Measurements from ENCODE around the gene CCDC187. TPM values are rescaled to one million over a fixed set of nuclear protein-coding genes. Genes with fewer than 3 reads are reported as not detected.

Gene CCDC187
- total RNA-seq, 1 donor, result not detected

GRCh38 chr9:136300016-136300545 is 3.8 kb downstream of the CCDC187 start:
- Histone ChIP-seq H3K9me3 (ENCODE audit: low read depth, low read length) (no peaks in the 10 kb centered on the region), H3K36me3 (ENCODE audit: insufficient read depth, low read length) (no peaks in the 10 kb centered on the region), H3K27ac (ENCODE audit: low read depth, low read length) (no peak overlapping the region), H3K79me2 (ENCODE audit: insufficient read depth, low read length) (no peaks in the 10 kb centered on the region), H3K4me2 (ENCODE audit: insufficient read depth, low read length) (no peak overlapping the region), H4K20me1 (ENCODE audit: insufficient read depth, low read length) (no peaks in the 10 kb centered on the region), H3K4me3 (ENCODE audit: insufficient read depth, low read length) (no peak overlapping the region), H3K4me1 (ENCODE audit: insufficient read depth, low read length) (no peaks in the 10 kb centered on the region), H2AFZ (ENCODE audit: low read length) (no peak overlapping the region), H3K27me3 (ENCODE audit: insufficient read depth, low read length) (no peaks in the 10 kb centered on the region)
- no peak for DNase-seq (ENCODE audit: insufficient read length, low spot score, missing footprints)
- TF ChIP-seq CTCF (IDR thresholded peaks at IDR 0.05; ENCODE audit: extremely low read depth, low read depth, low read length), result no peak

GRCh38 chr9:136299541-136299940 is 4.4 kb downstream of the CCDC187 start:
- Histone ChIP-seq H4K20me1 (ENCODE audit: insufficient read depth, low read length) (no peaks in the 10 kb centered on the region), H3K27ac (ENCODE audit: low read depth, low read length) (no peak overlapping the region)

GRCh38 chr9:136299116-136299515 is 4.8 kb downstream of the CCDC187 start:
- H3K27ac ChIP-seq (ENCODE audit: low read depth, low read length), result no peak overlapping the region
- no peaks in the 10 kb centered on the region for H3K9me3 ChIP-seq (ENCODE audit: low read depth, low read length)
- H2AFZ ChIP-seq (ENCODE audit: low read length), result no peak overlapping the region
- H3K36me3 ChIP-seq (ENCODE audit: insufficient read depth, low read length), result no peaks in the 10 kb centered on the region
- no peaks in the 10 kb centered on the region for H3K27me3 ChIP-seq (ENCODE audit: insufficient read depth, low read length)
- H4K20me1 ChIP-seq (ENCODE audit: insufficient read depth, low read length), result no peaks in the 10 kb centered on the region
- H3K4me2 ChIP-seq (ENCODE audit: insufficient read depth, low read length), result no peak overlapping the region
- no peak for DNase-seq (ENCODE audit: insufficient read length, low spot score, missing footprints)
- TF ChIP-seq CTCF (IDR thresholded peaks at IDR 0.05; ENCODE audit: extremely low read depth, low read depth, low read length), result no peak
- H3K4me1 ChIP-seq (ENCODE audit: insufficient read depth, low read length), result no peaks in the 10 kb centered on the region
- H3K79me2 ChIP-seq (ENCODE audit: insufficient read depth, low read length), result no peaks in the 10 kb centered on the region
- no peak overlapping the region for H3K4me3 ChIP-seq (ENCODE audit: insufficient read depth, low read length)

More at GRCh38 chr9:136299541-136299940, 4.4 kb downstream of the CCDC187 start:
- Histone ChIP-seq H3K4me1 (ENCODE audit: insufficient read depth, low read length) (no peaks in the 10 kb centered on the region), H3K4me3 (ENCODE audit: insufficient read depth, low read length) (no peak overlapping the region), H3K27me3 (ENCODE audit: insufficient read depth, low read length) (no peaks in the 10 kb centered on the region), H2AFZ (ENCODE audit: low read length) (no peak overlapping the region), H3K4me2 (ENCODE audit: insufficient read depth, low read length) (no peak overlapping the region), H3K36me3 (ENCODE audit: insufficient read depth, low read length) (no peaks in the 10 kb centered on the region), H3K79me2 (ENCODE audit: insufficient read depth, low read length) (no peaks in the 10 kb centered on the region), H3K9me3 (ENCODE audit: low read depth, low read length) (no peaks in the 10 kb centered on the region)
- no peak for TF ChIP-seq CTCF (IDR thresholded peaks at IDR 0.05; ENCODE audit: extremely low read depth, low read depth, low read length)
- no peak for DNase-seq (ENCODE audit: insufficient read length, low spot score, missing footprints)

GRCh38 chr9:136297766-136298735 is 5.8 kb downstream of the CCDC187 start:
- no peak for TF ChIP-seq CTCF (IDR thresholded peaks at IDR 0.05; ENCODE audit: extremely low read depth, low read depth, low read length)
- no peak overlapping the region for H3K4me2 ChIP-seq (ENCODE audit: insufficient read depth, low read length)
- no peak overlapping the region for H3K4me3 ChIP-seq (ENCODE audit: insufficient read depth, low read length)
- no peak overlapping the region for H2AFZ ChIP-seq (ENCODE audit: low read length)
- no peaks in the 10 kb centered on the region for H3K9me3 ChIP-seq (ENCODE audit: low read depth, low read length)
- no peak for DNase-seq (ENCODE audit: insufficient read length, low spot score, missing footprints)
- H3K27me3 ChIP-seq (ENCODE audit: insufficient read depth, low read length), result no peaks in the 10 kb centered on the region
- H3K4me1 ChIP-seq (ENCODE audit: insufficient read depth, low read length), result no peaks in the 10 kb centered on the region
- H3K36me3 ChIP-seq (ENCODE audit: insufficient read depth, low read length), result no peaks in the 10 kb centered on the region
- no peak overlapping the region for H3K27ac ChIP-seq (ENCODE audit: low read depth, low read length)
- no peaks in the 10 kb centered on the region for H3K79me2 ChIP-seq (ENCODE audit: insufficient read depth, low read length)
- no peaks in the 10 kb centered on the region for H4K20me1 ChIP-seq (ENCODE audit: insufficient read depth, low read length)

Data from osteoblast (primary cell).